Thoracic aorta (tissue), 2 donors: Measurements from ENCODE around the gene SFI1. TPM values are rescaled to one million over a fixed set of nuclear protein-coding genes. Genes with fewer than 3 reads are reported as not detected.

ENCODE experiments used
- ATAC-seq: fragments of 150-250 bp; one replicate; pipeline ENCODE4 v1.8.0; 2017; ENCODE audit warnings: low read depth; ENCODE audit not compliant: insufficient number of reproducible peaks, low FRiP score
- DNase-seq: peaks from one replicate; pipeline ENCODE4 v3.0.0-alpha.2; 2020; ENCODE audit warnings: low spot score
- H3K27ac ChIP-seq, 2 donors: fragments of 200-600 bp; sonication (generic); 1 replicate in 1 of 2; 2 replicates in 1 of 2; pipeline ENCODE4 v1.5.1; 2016; ENCODE audit warnings: mild to moderate bottlenecking in 2 of 2, moderate library complexity in 2 of 2
- H3K27me3 ChIP-seq: fragments of 200-600 bp; sonication (generic); replicated peaks from 2 replicates; pipeline ENCODE4 v1.6.0; 2016; ENCODE audit warnings: mild to moderate bottlenecking; ENCODE audit not compliant: insufficient read depth
- H3K36me3 ChIP-seq: fragments of 200-600 bp; sonication (generic); one replicate; pipeline ENCODE4 v1.5.1; 2016
- H3K4me1 ChIP-seq, 2 donors: fragments of 200-600 bp; sonication (generic); 1 replicate in 1 of 2; 2 replicates in 1 of 2; pipeline versions ENCODE4 v1.5.1 to v1.6.0; 2016; ENCODE audit warnings: low read depth in 2 of 2, mild to moderate bottlenecking in 1 of 2; ENCODE audit not compliant: control insufficient read depth in 1 of 2
- H3K4me3 ChIP-seq: fragments of 200-600 bp; sonication (generic); 2 replicates; pipeline ENCODE4 v1.5.1; 2016; ENCODE audit warnings: mild to moderate bottlenecking
- H3K9me3 ChIP-seq: fragments of 200-600 bp; sonication (generic); 2 replicates; pipeline ENCODE4 v1.5.1; 2016
- CTCF ChIP-seq: fragments of 200-600 bp; sonication (generic); IDR thresholded peaks from one replicate; pipeline ENCODE4 v1.5.1; 2019; ENCODE audit warnings: antibody characterized with exemption
- total RNA-seq, 2 donors: library from RNA; depleted of rRNA; stranded (reverse); fragments of >200 nt; gene quantifications; one replicate each; pipeline versions ENCODE4 v1.1.0 to v1.2.3, GENCODE V29; 2016

SFI1 gene
- total RNA-seq, 2 donors from 2014 or later: 25.0 to 59.9 TPM

- ATAC-seq: no peak
- no peaks in the 10 kb centered on the region for H3K27me3 ChIP-seq
- H3K4me3 ChIP-seq: no peak overlapping the region
- H3K27ac ChIP-seq: peak overlapping the region; percentile 64 to 74
- no peak for DNase-seq
- H3K4me1 ChIP-seq: peaks cover 0 to 8% of the 10 kb centered on the region in 2 donors
- no peak for TF ChIP-seq CTCF
- no peaks in the 10 kb centered on the region for H3K9me3 ChIP-seq
- H3K36me3 ChIP-seq: peaks cover 10% of the 10 kb centered on the region
Observed at GRCh38 chr22:31603574-31603973, 107.2 kb downstream of the SFI1 start.

GRCh38 chr22:31604137-31604705 is 107.9 kb downstream of the SFI1 start:
- Histone ChIP-seq H3K4me1 (peaks cover 0 to 8% of the 10 kb centered on the region in 2 donors), H3K27me3 (no peaks in the 10 kb centered on the region), H3K36me3 (peaks cover 10% of the 10 kb centered on the region), H3K27ac (no peak overlapping the region), H3K9me3 (no peaks in the 10 kb centered on the region), H3K4me3 (no peak overlapping the region)
- no peak for ATAC-seq
- no peak for TF ChIP-seq CTCF
- DNase-seq: no peak

GRCh38 chr22:31604746-31605705 is 108.7 kb downstream of the SFI1 start:
- TF ChIP-seq CTCF: no peak
- Histone ChIP-seq H3K27me3 (no peaks in the 10 kb centered on the region), H3K27ac (no peak overlapping the region), H3K9me3 (no peaks in the 10 kb centered on the region), H3K4me1 (peaks cover 0 to 8% of the 10 kb centered on the region in 2 donors), H3K4me3 (no peak overlapping the region), H3K36me3 (peaks cover 14% of the 10 kb centered on the region)
- no peak for DNase-seq
- ATAC-seq: no peak

GRCh38 chr22:31605851-31606585 is 109.7 kb downstream of the SFI1 start:
- Histone ChIP-seq H3K4me3 (no peak overlapping the region), H3K27ac (no peak overlapping the region), H3K9me3 (no peaks in the 10 kb centered on the region), H3K4me1 (peaks cover 0 to 8% of the 10 kb centered on the region in 2 donors), H3K36me3 (peaks cover 16% of the 10 kb centered on the region), H3K27me3 (no peaks in the 10 kb centered on the region)
- no peak for TF ChIP-seq CTCF
- no peak for ATAC-seq
- no peak for DNase-seq

- peaks cover 0 to 2% of the 10 kb centered on the region in 2 donors for H3K4me1 ChIP-seq
- H3K9me3 ChIP-seq: no peaks in the 10 kb centered on the region
- H3K27ac ChIP-seq: no peak overlapping the region
- ATAC-seq (no peak), DNase-seq (no peak)
- H3K27me3 ChIP-seq: no peaks in the 10 kb centered on the region
- no peak for TF ChIP-seq CTCF
- no peak overlapping the region for H3K4me3 ChIP-seq
- H3K36me3 ChIP-seq: peaks cover 19% of the 10 kb centered on the region
Observed at GRCh38 chr22:31607696-31608095, 111.4 kb downstream of the SFI1 start.
